ENCODE results near the gene GRPR. TPM values are rescaled to one million over a fixed set of nuclear protein-coding genes. Genes with fewer than 3 reads are reported as not detected.

Gene GRPR
- 27.3 and 28.8 TPM in 2 replicates for total RNA-seq (2021)
- long read RNA-seq, transcript GRPR-201 (3 exons, 1,929 nt), result major isoform, 28 of 35 reads
- long read RNA-seq, partial matches to known transcripts, result 4 of 35 reads
- long read RNA-seq, other reads (novel, unspliced or antisense), result 3 of 35 reads

- Histone ChIP-seq H3K9ac (ENCODE audit: extremely low read depth, insufficient read length, low read length) (peak within 1 kb of the TSS; percentile 79), H3K4ac (ENCODE audit: low read depth, low read length) (no peak within 1 kb of the TSS), H3K79me1 (ENCODE audit: insufficient read depth, low read depth, low read length, poor library complexity, severe bottlenecking) (no peaks in the 10 kb centered on the region), H3K23ac (ENCODE audit: insufficient read length, low read depth, low read length) (no peak within 1 kb of the TSS), H3K56ac (ENCODE audit: insufficient read length, low read depth, low read length) (no peak within 1 kb of the TSS), H3K27me3 (ENCODE audit: insufficient read depth, low read length) (no peaks in the 10 kb centered on the region), H2BK15ac (ENCODE audit: low read depth, low read length) (no peak within 1 kb of the TSS), H3K4me1 (ENCODE audit: insufficient read depth, low read length) (peaks cover 4% of the 10 kb centered on the region; the same call in 1 of the 2 replicates), H3T11ph (ENCODE audit: low read length) (no peak within 1 kb of the TSS), H4K8ac (replicated peaks; ENCODE audit: insufficient read length, low read depth, low read length) (no peak within 1 kb of the TSS), H2BK20ac (ENCODE audit: low read depth, low read length, poor library complexity, severe bottlenecking) (no peak within 1 kb of the TSS), H3K23me2 (ENCODE audit: insufficient read length, low read depth, low read length, poor library complexity, severe bottlenecking) (peaks cover 7% of the 10 kb centered on the region), H3K14ac (ENCODE audit: insufficient read depth, low read length) (no peak within 1 kb of the TSS), H4K5ac (ENCODE audit: insufficient read length, low read depth, low read length) (no peak within 1 kb of the TSS), H3K79me2 (ENCODE audit: insufficient read depth, low read length) (peaks cover 39% of the 10 kb centered on the region), H3K27ac (ENCODE audit: insufficient read length, low read depth, low read length) (no peak within 1 kb of the TSS), H4K20me1 (ENCODE audit: control insufficient read depth, insufficient read depth, insufficient read length) (no peaks in the 10 kb centered on the region), H2BK5ac (ENCODE audit: insufficient read length, low read length) (no peak within 1 kb of the TSS), H2BK120ac (ENCODE audit: low read depth, low read length, poor library complexity, severe bottlenecking) (no peak within 1 kb of the TSS), H4K91ac (ENCODE audit: insufficient read length, low read depth, low read length) (no peak within 1 kb of the TSS), H3K18ac (ENCODE audit: insufficient read length, low read depth, low read length) (no peak within 1 kb of the TSS), H3K9me3 (ENCODE audit: control insufficient read depth, low read depth, low read length) (peaks cover 6% of the 10 kb centered on the region), H2AK5ac (ENCODE audit: insufficient read length, low read length) (no peak within 1 kb of the TSS), H2BK12ac (ENCODE audit: insufficient read length, low read depth, low read length) (no peak within 1 kb of the TSS), H3K4me2 (ENCODE audit: insufficient read depth, insufficient read length, low read length) (peak within 1 kb of the TSS; percentile 95), H2AFZ (ENCODE audit: low read length) (no peak within 1 kb of the TSS)
- DNase-seq, result peak; percentile 95
- WGBS (ENCODE audit: extremely low coverage, insufficient read length, low lambda C conversion rate), result no CpG with 5 or more reads among the region's 6 CpGs
- peak within 1 kb of the TSS in 2 of 3 experiments; percentile 64 to 84; a peak in 6 of 7 replicates for H3K27ac Mint-ChIP-seq
- H3K4me3 Mint-ChIP-seq, result peak within 1 kb of the TSS; percentile 57 to 71
- peak; percentile 96 for TF ChIP-seq CTCF (conservative IDR thresholded peaks at IDR 0.05)
- H3K27me3 Mint-ChIP-seq (ENCODE audit: low read depth), result no peaks in the 10 kb centered on the region
- H3K36me3 Mint-ChIP-seq (ENCODE audit: insufficient read depth in 1 of 3, low read depth in 3 of 3), result peaks cover 16 to 35% (median 21%) of the 10 kb centered on the region in 3 experiments
- peaks cover 43% of the 10 kb centered on the region in 2 experiments for H3K4me1 Mint-ChIP-seq
- H3K9me3 Mint-ChIP-seq, result peaks cover 18 to 22% of the 10 kb centered on the region in 2 experiments
Measured at GRCh38 chrX:16123222-16123786, at the start of gene GRPR. TSS of gene GRPR (plus strand) at chrX:16123565. CDS start at chrX:16123954, 389 bp downstream.
